GM12878 (cell line): ENCODE data around the gene SPDL1. TPM values are rescaled to one million over a fixed set of nuclear protein-coding genes. Genes with fewer than 3 reads are reported as not detected.

ENCODE experiments used
- ATAC-seq: fragments of 200-7000 bp; cut with Tn5 transposase; 3 replicates; pipeline ENCODE4 v1.9.1; 2020; ENCODE audit warnings: mild to moderate bottlenecking, moderate library complexity
- BruUV-seq: library from RNA; stranded (reverse); fragments of 400-500 nt; replicated peaks from 2 replicates; lab custom pipeline; 2021; lab: Mats Ljungman, UMichigan
- CTCF ChIA-PET: fragments of 300-600 bp; sonication (Branson Sonifier 250); formaldehyde crosslinking; extraction: SDS; loops from one replicate; lab custom pipeline; 2021; ENCODE audit warnings: inconsistent platforms; lab: Yijun Ruan, JAX
- POLR2A ChIA-PET: fragments of 350-600 bp; formaldehyde crosslinking; extraction: SDS; loops from one replicate; lab custom pipeline; 2021; ENCODE audit warnings: inconsistent platforms; lab: Charles Lee
- RAD21 ChIA-PET: fragments of 300-600 bp; sonication (Branson Sonifier 250); formaldehyde crosslinking; loops from one replicate; lab custom pipeline; 2023; ENCODE audit warnings: antibody characterized with exemption; ENCODE audit not compliant: unreplicated experiment; lab: Charles Lee
- SMC1A ChIA-PET: fragments of 300-600 bp; sonication (Branson Sonifier 250); formaldehyde crosslinking; loops from one replicate; lab custom pipeline; 2023; ENCODE audit not compliant: unreplicated experiment, uncharacterized antibody; lab: Charles Lee
- DNase-seq: peaks from one replicate; pipeline ENCODE4 v3.0.0-alpha.2; 2011; ENCODE audit warnings: low read depth, low spot score
- FAIRE-seq: peaks from 3 replicates; lab custom pipeline; 2011; peaks lifted over from hg19 to GRCh38; lab: Jason Lieb, UNC
- H2AFZ ChIP-seq: 2 replicates; pipeline ENCODE4 v1.6.0; 2011; ENCODE audit warnings: low read depth, low read length, control low read depth; ENCODE audit not compliant: control insufficient read depth
- H3K27ac ChIP-seq: 2 replicates; pipeline ENCODE4 v1.5.1; 2011; ENCODE audit warnings: control low read depth; ENCODE audit not compliant: control insufficient read depth, insufficient read depth
- H3K27me3 ChIP-seq, 2 experiments: replicated peaks in 1 of 2; 2 replicates each; pipeline versions ENCODE4 v1.6.0 to v1.6.1; 2011; ENCODE audit warnings: low read length in 1 of 2; ENCODE audit not compliant: control insufficient read depth in 2 of 2, insufficient read depth in 2 of 2
- H3K36me3 ChIP-seq, 2 experiments: 2 replicates each; pipeline ENCODE4 v1.5.1; 2011; ENCODE audit warnings: low read length in 1 of 2; ENCODE audit not compliant: control insufficient read depth in 2 of 2, insufficient read depth in 2 of 2
- H3K4me1 ChIP-seq: 2 replicates; pipeline ENCODE4 v1.6.1; 2011; ENCODE audit warnings: mild to moderate bottlenecking, low read length, moderate library complexity, mixed read lengths; ENCODE audit not compliant: control insufficient read depth, insufficient read depth
- H3K4me2 ChIP-seq: 2 replicates; pipeline ENCODE4 v1.6.0; 2011; ENCODE audit warnings: control low read depth; ENCODE audit not compliant: control insufficient read depth, insufficient read depth
- H3K4me3 ChIP-seq: fragments of 200-600 bp; sonication (generic); 2 replicates; pipeline ENCODE4 v1.5.1; 2016
- H3K79me2 ChIP-seq: 2 replicates; pipeline ENCODE4 v1.6.0; 2011; ENCODE audit warnings: low read length; ENCODE audit not compliant: control insufficient read depth, insufficient read depth
- H3K9ac ChIP-seq: 2 replicates; pipeline ENCODE4 v1.8.0; 2011; ENCODE audit warnings: low read length, control low read depth, mixed read lengths; ENCODE audit not compliant: control insufficient read depth, insufficient read depth
- H3K9me3 ChIP-seq: replicated peaks from 3 replicates; pipeline ENCODE4 v1.5.1; 2011; ENCODE audit warnings: mild to moderate bottlenecking, low read length; ENCODE audit not compliant: control insufficient read depth, insufficient read depth
- H4K20me1 ChIP-seq: 2 replicates; pipeline ENCODE4 v1.6.0; 2011; ENCODE audit not compliant: control insufficient read depth, insufficient read depth
- CEBPB ChIP-seq, 2 experiments: fragments of 150-350 bp in 1 of 2; IDR thresholded peaks; 2 replicates each; pipeline ENCODE4 v1.6.1; 2012 to 2014; ENCODE audit warnings: low read depth in 2 of 2, low read length in 2 of 2, borderline replicate concordance in 1 of 2, inconsistent platforms in 1 of 2
- CEBPZ ChIP-seq: fragments of 150-350 bp; IDR thresholded peaks from 2 replicates; pipeline ENCODE4 v1.6.1; 2016; ENCODE audit warnings: low read depth, low read length
- ETV6 ChIP-seq, 2 experiments: fragments of 450-650 bp in 1 of 2; IDR thresholded peaks in 1 of 2; conservative IDR thresholded peaks in 1 of 2; 2 replicates each; pipeline ENCODE4 v1.6.1; 2014; ENCODE audit warnings: antibody characterized with exemption in 1 of 2, borderline replicate concordance in 1 of 2, low read depth in 1 of 2, mild to moderate bottlenecking in 1 of 2, moderate library complexity in 1 of 2
- GABPA ChIP-seq: IDR thresholded peaks from 2 replicates; pipeline ENCODE4 v1.6.1; 2014; ENCODE audit warnings: antibody characterized with exemption, low read depth, mild to moderate bottlenecking, inconsistent platforms
- GATAD2B ChIP-seq: fragments of 450-650 bp; conservative IDR thresholded peaks from 2 replicates; pipeline ENCODE4 v1.6.1; 2017; ENCODE audit warnings: low read depth, mild to moderate bottlenecking, moderate library complexity
- HCFC1 ChIP-seq: fragments of 150-350 bp; IDR thresholded peaks from 2 replicates; pipeline ENCODE4 v1.6.1; 2014; ENCODE audit warnings: low read length
- SIN3A ChIP-seq: IDR thresholded peaks from 2 replicates; pipeline ENCODE4 v1.6.1; 2012; ENCODE audit warnings: low read depth, low read length, improper control_type of control experiment
- SMAD5 ChIP-seq: IDR thresholded peaks from 2 replicates; pipeline ENCODE4 v1.6.1; 2016; ENCODE audit warnings: antibody characterized with exemption, low read depth
- SPI1 ChIP-seq: IDR thresholded peaks from 2 replicates; pipeline ENCODE4 v1.6.1; 2011; ENCODE audit warnings: low read depth, mild to moderate bottlenecking, low read length, moderate library complexity, borderline replicate concordance; ENCODE audit not compliant: insufficient read depth
- WGBS: methylation state at CpG from one replicate; pipeline ENCODE4 v1.1.6; 2016; ENCODE audit warnings: low lambda C conversion rate; ENCODE audit not compliant: insufficient replicate concordance, insufficient coverage; ENCODE audit errors: missing lambda C conversion rate; 5-methylcytosine and 5-hydroxymethylcytosine counted together
- in situ Hi-C: fragments of 300-500 bp; cut with MboI; formaldehyde crosslinking; loops from 9 replicates; pipeline ENCODE4 v1.14.3; 2018; ENCODE audit warnings: mixed read lengths
- intact Hi-C: fragments of 100-400 bp; cut with micrococcal nuclease; formaldehyde crosslinking; loops from one replicate; pipeline ENCODE4 v1.14.2; 2022; ENCODE audit not compliant: unreplicated experiment
- polyA plus RNA-seq, 11 experiments: library from polyadenylated mRNA; depleted of rRNA in 4 of 11; unstranded in 6 of 11; stranded (reverse) in 5 of 11; fragments of >200 nt; fragmentation: Nextera tagmentation in 4 of 11; fragmentation: Illumina TruSeq in 1 of 11; extraction: Ambion mirVana in 4 of 11; extraction: Trizol in 1 of 11; gene quantifications; 1 replicate in 1 of 11; 2 replicates in 10 of 11; pipeline versions ENCODE4 v1.2.1 to v1.2.3, GENCODE V29; 2011 to 2016; ENCODE audit warnings: inconsistent platforms in 2 of 11, missing spikeins in 2 of 11, low read depth in 1 of 11
- total RNA-seq, 4 experiments: library from RNA; depleted of rRNA in 3 of 4; stranded (reverse); fragments of >200 nt in 3 of 4; fragmentation: Illumina TruSeq in 1 of 4; extraction: Trizol in 1 of 4; gene quantifications; 2 replicates each; pipeline versions ENCODE4 v1.2.1 to v1.2.3, GENCODE V29; 2013 to 2021
- TF ChIP-seq, protein P1 (sequence below): IDR thresholded peaks from 2 replicates; pipeline ENCODE4 v1.6.1; 2012; ENCODE audit warnings: improper control_type of control experiment, low read depth, low read length; ENCODE audit not compliant: insufficient replicate concordance

Gene SPDL1
- total and polyA plus RNA-seq, 10 of the 15 experiments (the other 5 are each of a cell fraction or from before 2014, with no cell fraction given): 34.2 to 69.9 (median 46.0) TPM

GRCh38 chr5:169595172-169595820 is 11.7 kb downstream of the SPDL1 start (continued):
- TF ChIP-seq, protein P1, sequence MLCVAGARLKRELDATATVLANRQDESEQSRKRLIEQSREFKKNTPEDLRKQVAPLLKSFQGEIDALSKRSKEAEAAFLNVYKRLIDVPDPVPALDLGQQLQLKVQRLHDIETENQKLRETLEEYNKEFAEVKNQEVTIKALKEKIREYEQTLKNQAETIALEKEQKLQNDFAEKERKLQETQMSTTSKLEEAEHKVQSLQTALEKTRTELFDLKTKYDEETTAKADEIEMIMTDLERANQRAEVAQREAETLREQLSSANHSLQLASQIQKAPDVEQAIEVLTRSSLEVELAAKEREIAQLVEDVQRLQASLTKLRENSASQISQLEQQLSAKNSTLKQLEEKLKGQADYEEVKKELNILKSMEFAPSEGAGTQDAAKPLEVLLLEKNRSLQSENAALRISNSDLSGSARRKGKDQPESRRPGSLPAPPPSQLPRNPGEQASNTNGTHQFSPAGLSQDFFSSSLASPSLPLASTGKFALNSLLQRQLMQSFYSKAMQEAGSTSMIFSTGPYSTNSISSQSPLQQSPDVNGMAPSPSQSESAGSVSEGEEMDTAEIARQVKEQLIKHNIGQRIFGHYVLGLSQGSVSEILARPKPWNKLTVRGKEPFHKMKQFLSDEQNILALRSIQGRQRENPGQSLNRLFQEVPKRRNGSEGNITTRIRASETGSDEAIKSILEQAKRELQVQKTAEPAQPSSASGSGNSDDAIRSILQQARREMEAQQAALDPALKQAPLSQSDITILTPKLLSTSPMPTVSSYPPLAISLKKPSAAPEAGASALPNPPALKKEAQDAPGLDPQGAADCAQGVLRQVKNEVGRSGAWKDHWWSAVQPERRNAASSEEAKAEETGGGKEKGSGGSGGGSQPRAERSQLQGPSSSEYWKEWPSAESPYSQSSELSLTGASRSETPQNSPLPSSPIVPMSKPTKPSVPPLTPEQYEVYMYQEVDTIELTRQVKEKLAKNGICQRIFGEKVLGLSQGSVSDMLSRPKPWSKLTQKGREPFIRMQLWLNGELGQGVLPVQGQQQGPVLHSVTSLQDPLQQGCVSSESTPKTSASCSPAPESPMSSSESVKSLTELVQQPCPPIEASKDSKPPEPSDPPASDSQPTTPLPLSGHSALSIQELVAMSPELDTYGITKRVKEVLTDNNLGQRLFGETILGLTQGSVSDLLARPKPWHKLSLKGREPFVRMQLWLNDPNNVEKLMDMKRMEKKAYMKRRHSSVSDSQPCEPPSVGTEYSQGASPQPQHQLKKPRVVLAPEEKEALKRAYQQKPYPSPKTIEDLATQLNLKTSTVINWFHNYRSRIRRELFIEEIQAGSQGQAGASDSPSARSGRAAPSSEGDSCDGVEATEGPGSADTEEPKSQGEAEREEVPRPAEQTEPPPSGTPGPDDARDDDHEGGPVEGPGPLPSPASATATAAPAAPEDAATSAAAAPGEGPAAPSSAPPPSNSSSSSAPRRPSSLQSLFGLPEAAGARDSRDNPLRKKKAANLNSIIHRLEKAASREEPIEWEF: no peak
- no peak for TF ChIP-seq SIN3A
- TF ChIP-seq, all 136 proteins: peak for 0

- POLR2A ChIA-PET: no interaction called here
Observed at GRCh38 chr5:169599451-169599850, 15.9 kb downstream of the SPDL1 start.

More at GRCh38 chr5:169599451-169599850, 15.9 kb downstream of the SPDL1 start:
- WGBS: 93% methylated on average over 4 of the region's 4 CpGs
- H3K27me3 ChIP-seq: no peaks in the 10 kb centered on the region
- CTCF ChIA-PET: interaction anchor here (1.1 kb wide), 1 partner anchor 72 kb away, joined by 3 read pairs; no protein-coding TSS in a partner anchor
- H3K36me3 ChIP-seq: peaks cover 3 to 28% of the 10 kb centered on the region in 2 experiments
- no peaks in the 10 kb centered on the region for H3K79me2 ChIP-seq
- TF ChIP-seq CEBPZ: no peak
- TF ChIP-seq ETV6 (conservative IDR thresholded peaks at IDR 0.05 in 1 of 2, IDR thresholded peaks at IDR 0.05 in 1 of 2; ENCODE audit: borderline replicate concordance in 1 of 2, low read depth in 1 of 2): no peak
- TF ChIP-seq GATAD2B: no peak
- TF ChIP-seq CEBPB (IDR thresholded peaks at IDR 0.05; ENCODE audit: borderline replicate concordance in 1 of 2, low read depth in 2 of 2, low read length in 2 of 2): no peak
- TF ChIP-seq SPI1: no peak
- no peak for TF ChIP-seq HCFC1
- no peak for TF ChIP-seq SIN3A
- TF ChIP-seq SMAD5: no peak
- no peak for TF ChIP-seq GABPA
- TF ChIP-seq, all 136 proteins: peak for 0
- no peaks in the 10 kb centered on the region for H3K4me1 ChIP-seq
- no peak overlapping the region for H3K4me3 ChIP-seq
- DNase-seq (no peak), FAIRE-seq (no peak), ATAC-seq (no peak)
- no peak overlapping the region for H3K9ac ChIP-seq
- no peaks in the 10 kb centered on the region for H4K20me1 ChIP-seq
- BruUV-seq: no TSS peak
- ChIA-PET SMC1A (interaction anchor here (1.0 to 1.5 kb wide), 3 partner anchors 39 to 71 kb away, joined by 3 read pairs; no protein-coding TSS in a partner anchor), RAD21 (interaction anchor here (1.1 kb wide), 1 partner anchor 54 kb away, joined by 4 read pairs; no protein-coding TSS in a partner anchor)
- in situ Hi-C loops (no loop called here), intact Hi-C loops (no loop called here)
- H2AFZ ChIP-seq: no peak overlapping the region
- no peaks in the 10 kb centered on the region; the same call in 2 of the 3 replicates for H3K9me3 ChIP-seq
- no peak overlapping the region for H3K27ac ChIP-seq
- no peak overlapping the region for H3K4me2 ChIP-seq
